GM18505 (cell line): ENCODE data around the gene SH3RF3.

Experiments used
- ATAC-seq: cut with Tn5 transposase; IDR thresholded peaks from one replicate; pipeline ENCODE4 v1.9.1; 2021; ENCODE audit not compliant: unreplicated experiment
- POLR2A ChIP-seq: IDR thresholded peaks from 4 replicates; pipeline ENCODE4 v1.6.1; 2011; ENCODE audit warnings: borderline replicate concordance; ENCODE audit not compliant: insufficient read depth, insufficient read length; ENCODE audit errors: extremely low read depth

The SH3RF3 gene

DNA sequence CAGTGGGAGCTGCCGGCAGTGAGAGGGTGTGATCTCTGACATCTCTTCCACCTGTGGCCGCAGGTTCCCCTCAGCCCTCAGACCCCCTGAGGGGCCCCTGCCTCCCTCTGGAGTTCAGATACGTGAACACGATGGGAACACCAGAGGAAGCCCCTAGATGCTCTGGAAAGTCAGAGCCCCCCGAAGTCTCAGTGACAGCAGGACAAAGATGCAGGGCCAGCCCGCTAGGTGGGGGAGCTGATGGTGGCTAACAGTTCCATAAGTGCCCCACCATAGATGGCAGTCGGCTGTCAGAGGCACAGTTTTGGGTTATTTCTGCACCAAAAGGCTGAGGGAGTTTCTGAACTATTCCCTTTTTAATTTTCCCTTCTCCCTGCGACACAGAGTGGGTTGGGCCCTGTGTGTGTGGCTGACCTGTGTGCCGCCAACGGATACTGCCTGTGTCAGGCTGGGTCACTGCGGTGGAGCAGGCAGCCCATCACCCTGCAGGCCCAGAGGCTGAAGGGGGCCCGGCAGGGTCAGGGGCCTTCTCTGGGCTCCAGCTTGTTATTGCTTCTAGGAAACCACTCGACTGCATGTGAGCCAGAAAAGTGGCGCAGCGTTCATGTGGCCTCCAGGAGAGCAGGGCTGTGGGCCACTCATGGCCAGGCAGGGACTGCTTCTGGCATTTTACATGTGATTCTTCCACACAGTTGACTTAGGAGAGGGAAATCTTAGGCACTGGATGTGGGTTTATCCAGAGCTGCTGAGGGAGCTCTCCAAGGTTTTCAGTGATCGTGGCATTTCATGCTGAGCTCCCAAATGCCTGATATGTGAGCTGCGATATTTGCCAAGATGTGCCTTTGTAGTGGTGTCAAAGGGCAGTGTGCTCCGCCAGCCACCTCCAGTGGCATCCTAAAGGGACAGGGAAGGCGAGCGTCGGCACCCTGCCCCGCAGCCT, 225.1 kb downstream of the SH3RF3 start:
- ATAC-seq: no peak
- TF ChIP-seq POLR2A: no peak

DNA sequence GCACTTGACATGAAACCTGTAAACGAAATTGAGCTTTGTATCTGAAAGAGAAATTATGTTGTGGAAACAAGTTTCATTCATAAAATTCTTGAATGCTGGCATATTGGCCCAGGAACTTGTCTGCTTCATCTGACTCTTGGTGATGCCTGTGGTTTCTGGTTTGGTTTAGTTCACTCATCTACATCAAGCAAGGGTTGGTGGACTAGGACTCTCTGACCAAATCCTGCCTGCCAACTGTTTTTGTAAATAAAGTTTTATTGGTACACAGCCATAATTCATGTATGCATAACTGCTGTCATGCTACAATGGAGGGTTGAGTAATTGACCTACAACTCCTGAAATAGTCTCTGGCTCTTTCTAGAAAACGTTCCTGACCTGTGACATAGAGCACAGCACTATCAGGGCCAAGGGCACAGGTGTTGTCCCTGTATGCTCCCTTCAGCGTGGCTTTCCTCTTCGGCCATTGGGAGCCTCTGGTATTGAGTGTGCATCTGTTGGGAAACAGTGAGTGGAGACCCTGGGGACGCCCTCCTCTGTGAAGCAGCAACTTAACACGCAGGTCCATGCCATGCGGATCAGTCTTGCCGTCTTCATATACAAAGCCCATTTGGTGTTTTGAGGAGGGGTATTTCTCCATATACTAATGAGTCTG, 226.3 kb downstream of the SH3RF3 start:
- no peak for ATAC-seq
- TF ChIP-seq POLR2A: no peak

GRCh38 chr2:109356324-109357035, 227.5 kb downstream of the SH3RF3 start:
- TF ChIP-seq POLR2A: no peak
- ATAC-seq: no peak

DNA sequence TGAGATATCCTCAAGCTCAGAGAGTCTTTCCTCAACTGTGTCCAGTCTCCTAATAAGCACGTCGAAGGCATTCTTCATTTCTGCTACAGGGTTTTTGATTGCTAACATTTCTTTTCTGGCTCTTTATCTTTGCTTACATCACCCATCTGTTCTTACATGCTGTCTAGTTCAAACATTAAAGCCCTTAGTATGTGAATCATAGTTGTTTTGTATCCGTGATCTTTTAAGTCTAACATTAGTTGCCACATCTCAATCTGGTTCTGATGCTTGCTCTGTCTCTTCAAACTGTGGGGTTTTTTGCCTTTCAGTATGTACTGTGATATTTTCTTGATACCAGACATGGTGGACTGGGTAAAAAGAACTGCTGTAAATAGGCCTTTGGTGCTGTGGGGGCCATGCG, 235.2 kb downstream of the SH3RF3 start:
- no peak for ATAC-seq
- no peak for TF ChIP-seq POLR2A

GRCh38 chr2:109365131-109365530, 236.1 kb downstream of the SH3RF3 start:
- no peak for TF ChIP-seq POLR2A
- ATAC-seq: no peak

DNA sequence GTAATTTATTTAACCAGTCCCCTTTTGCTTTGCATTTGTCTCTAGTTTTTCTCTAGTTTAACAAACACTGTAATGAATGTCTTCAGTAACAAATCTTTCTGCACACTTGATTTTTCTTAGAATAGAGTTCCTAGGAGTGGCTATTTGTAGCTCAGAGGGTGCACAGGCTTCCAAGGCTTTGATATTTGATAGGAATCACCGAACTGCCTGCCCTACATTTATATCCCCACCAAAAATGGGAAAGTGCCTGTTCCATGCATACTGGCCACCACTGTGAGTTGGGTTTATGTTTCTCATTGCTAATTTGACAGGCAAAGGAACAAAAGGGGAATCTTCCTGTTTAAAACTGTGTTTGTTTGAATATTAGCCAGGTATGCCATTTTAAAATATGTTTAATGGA, 238.7 kb downstream of the SH3RF3 start:
- TF ChIP-seq POLR2A: no peak
- ATAC-seq: no peak

GRCh38 chr2:109368798-109369197, 239.8 kb downstream of the SH3RF3 start:
- no peak for TF ChIP-seq POLR2A
- ATAC-seq: no peak

- no peak for TF ChIP-seq POLR2A
- no peak for ATAC-seq
Measured at GRCh38 chr2:109369671-109370191, 240.7 kb downstream of the SH3RF3 start.

DNA sequence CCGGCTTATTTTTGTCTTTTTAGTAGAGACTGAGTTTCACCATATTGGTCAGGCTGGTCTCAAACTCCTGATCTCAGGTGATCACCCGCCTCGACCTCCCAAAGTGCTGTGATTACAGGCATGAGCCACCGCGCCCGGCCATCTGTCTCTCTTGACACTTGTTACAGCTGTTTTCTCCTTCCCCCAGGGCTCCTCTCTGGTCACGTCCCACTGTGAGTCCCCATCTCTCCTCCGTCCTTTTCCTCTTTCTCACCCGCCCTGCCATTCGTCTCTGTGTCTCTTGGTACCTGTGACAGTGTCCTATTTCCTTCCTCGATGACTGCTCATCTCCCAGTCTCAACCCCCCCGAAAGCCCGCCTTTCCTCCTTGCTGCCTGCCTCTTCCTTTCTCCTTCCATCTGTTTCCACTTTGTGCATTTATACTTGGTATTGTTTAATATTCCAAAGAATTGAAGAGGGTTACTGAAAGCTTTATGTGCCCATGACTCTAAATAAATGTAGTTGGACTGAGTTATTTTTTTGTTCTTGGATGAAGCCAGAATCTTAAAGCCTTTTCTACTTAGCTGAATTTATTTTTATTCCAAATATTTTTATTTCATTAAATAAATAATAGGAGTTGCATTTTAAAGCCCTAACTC, 241.5 kb downstream of the SH3RF3 start:
- no peak for ATAC-seq
- no peak for TF ChIP-seq POLR2A

DNA sequence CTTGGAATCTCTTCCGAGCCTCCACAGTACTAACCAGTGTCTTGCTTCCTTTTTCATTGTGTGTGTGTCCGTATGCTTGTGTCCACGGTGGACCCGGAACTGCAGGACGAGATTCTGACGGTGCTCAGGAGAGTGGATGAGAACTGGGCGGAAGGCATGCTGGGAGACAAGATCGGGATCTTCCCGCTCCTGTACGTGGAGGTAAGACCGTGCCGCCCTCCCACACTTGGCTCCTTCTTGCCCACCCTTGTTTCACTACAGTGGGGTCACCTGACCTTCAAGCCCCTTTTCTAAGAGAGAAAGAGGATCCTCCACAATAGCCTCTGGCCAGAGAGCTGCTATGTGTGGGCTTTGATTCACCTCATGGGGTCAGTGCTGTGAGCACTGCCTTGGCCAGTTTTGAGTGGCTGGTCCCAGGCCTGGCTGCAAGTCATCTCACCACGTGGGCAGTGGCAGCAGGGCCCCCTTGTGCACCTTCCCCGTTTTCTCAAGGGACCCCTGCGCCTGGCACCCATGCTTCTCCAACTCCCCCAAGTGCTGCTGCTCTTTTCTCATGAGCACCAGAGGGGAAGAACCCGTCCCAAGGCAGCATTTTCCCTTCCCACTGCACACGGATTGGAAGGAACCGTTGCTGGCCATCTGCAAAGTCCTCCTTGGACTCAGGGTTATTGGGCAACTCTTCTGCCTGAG, 242.6 kb downstream of the SH3RF3 start:
- TF ChIP-seq POLR2A: no peak
- no peak for ATAC-seq

GRCh38 chr2:109372171-109372568, 243.2 kb downstream of the SH3RF3 start:
- TF ChIP-seq POLR2A: no peak
- ATAC-seq: no peak

GRCh38 chr2:109372614-109373013, 243.6 kb downstream of the SH3RF3 start:
- no peak for TF ChIP-seq POLR2A
- no peak for ATAC-seq
